Caki2 (cell line): ENCODE measurements around the gene SYNC. TPM values are rescaled to one million over a fixed set of nuclear protein-coding genes. Genes with fewer than 3 reads are reported as not detected.

Source experiments
- total RNA-seq: library from RNA; depleted of rRNA; stranded (reverse); fragments of >200 nt; shearing (Covaris generic); gene quantifications from 2 replicates; pipeline ENCODE4 v1.2.3, GENCODE V29; 2014; ENCODE audit warnings: low replicate concordance; rRNA removed

Gene SYNC
- total RNA-seq, 1 experiment from 2014 or later: 0.84 TPM

Other genes with a start within 250 kb of the SYNC start
- gene ZBTB8B, start 237.7 kb downstream of the SYNC start, total RNA-seq: not detected in 2 replicates
- 3.4 and 6.4 TPM in 2 replicates for gene ZBTB8A, start 163.3 kb downstream of the SYNC start, total RNA-seq
- 30.1 and 144 TPM in 2 replicates for gene ZBTB8OS, start 52.2 kb downstream of the SYNC start, total RNA-seq
- 136 and 158 TPM in 2 replicates for gene RBBP4, start 51.6 kb downstream of the SYNC start, total RNA-seq
- gene YARS1, start 114.6 kb upstream of the SYNC start, total RNA-seq: 78.5 and 86.1 TPM in 2 replicates
- 21.3 and 25.5 TPM in 2 replicates for gene S100PBP, start 114.9 kb upstream of the SYNC start, total RNA-seq
- gene FNDC5, start 168.1 kb upstream of the SYNC start, total RNA-seq: 3.3 TPM in 1 of 2 replicates, not detected in the other
- not detected in 2 replicates for gene HPCA, start 183.7 kb upstream of the SYNC start, total RNA-seq
- 165 and 188 TPM in 2 replicates for gene TMEM54, start 198.6 kb upstream of the SYNC start, total RNA-seq